CMK (cell line): ENCODE measurements around the gene PLCH1.

Source experiments
- DNase-seq: peaks from one replicate; pipeline ENCODE4 v3.0.0-alpha.2; 2010; ENCODE audit warnings: low read depth

PLCH1 gene

GRCh38 chr3:155744626-155745324 lies at the start of gene PLCH1:
TSS of gene PLCH1 (minus strand) at chr3:155745071. CDS start at chr3:155704224, 40,847 bp downstream.
- no peak for DNase-seq

GRCh38 chr3:155792532-155792931 lies 47.7 kb upstream of the PLCH1 start:
- no peak for DNase-seq

GRCh38 chr3:155791190-155791589 lies 46.3 kb upstream of the PLCH1 start:
- no peak for DNase-seq

GRCh38 chr3:155790272-155790925 lies 45.5 kb upstream of the PLCH1 start:
- no peak for DNase-seq

GRCh38 chr3:155785662-155786295 lies 40.9 kb upstream of the PLCH1 start:
- DNase-seq = no peak

- no peak for DNase-seq
Observed at GRCh38 chr3:155782390-155782953, 37.6 kb upstream of the PLCH1 start.

GRCh38 chr3:155780291-155780690 lies 35.4 kb upstream of the PLCH1 start:
- no peak for DNase-seq

- no peak for DNase-seq
Observed at GRCh38 chr3:155778462-155778861, 33.6 kb upstream of the PLCH1 start.

- no peak for DNase-seq
Observed at GRCh38 chr3:155772801-155773200, 27.9 kb upstream of the PLCH1 start.

GRCh38 chr3:155771126-155771525 lies 26.3 kb upstream of the PLCH1 start:
- no peak for DNase-seq

- no peak for DNase-seq
Observed at GRCh38 chr3:155766206-155766605, 21.3 kb upstream of the PLCH1 start.

- DNase-seq = no peak
Observed at GRCh38 chr3:155763870-155764463, 19.1 kb upstream of the PLCH1 start.

GRCh38 chr3:155760653-155761052 lies 15.8 kb upstream of the PLCH1 start:
- DNase-seq = no peak

- DNase-seq = no peak
Observed at GRCh38 chr3:155757577-155757976, 12.7 kb upstream of the PLCH1 start.

- no peak for DNase-seq
Observed at GRCh38 chr3:155753038-155753639, 8.3 kb upstream of the PLCH1 start.

- DNase-seq = no peak
Observed at GRCh38 chr3:155748611-155749365, 3.9 kb upstream of the PLCH1 start.

- no peak for DNase-seq
Observed at GRCh38 chr3:155747946-155748290, 3.0 kb upstream of the PLCH1 start.

- DNase-seq = no peak
Observed at GRCh38 chr3:155747286-155747945, 2.5 kb upstream of the PLCH1 start.

- DNase-seq = no peak
Observed at GRCh38 chr3:155746703-155747102, 1.8 kb upstream of the PLCH1 start.

- no peak for DNase-seq
Observed at GRCh38 chr3:155745795-155746550, 1.1 kb upstream of the PLCH1 start.
